Breast epithelium (tissue), 4 donors: ENCODE data around the gene PASK. TPM values are rescaled to one million over a fixed set of nuclear protein-coding genes. Genes with fewer than 3 reads are reported as not detected.

Experiments
- DNase-seq, 2 donors: peaks; one replicate each; pipeline ENCODE4 v3.0.0-alpha.2; 2019; ENCODE audit warnings: low spot score in 2 of 2
- H3K27ac ChIP-seq, 2 donors: fragments of 200-600 bp; sonication (generic) in 1 of 2; one replicate each; pipeline ENCODE4 v1.5.1; 2016 to 2019; ENCODE audit warnings: mild to moderate bottlenecking in 1 of 2
- H3K27me3 ChIP-seq, 2 donors: fragments of 200-600 bp; sonication (generic) in 1 of 2; one replicate each; pipeline versions ENCODE4 v1.5.1 to v1.6.0; 2017 to 2019; ENCODE audit warnings: control low read depth in 1 of 2, mild to moderate bottlenecking in 1 of 2
- H3K36me3 ChIP-seq: fragments of 200-600 bp; one replicate; pipeline ENCODE4 v1.5.1; 2019
- H3K4me1 ChIP-seq, 2 donors: fragments of 200-600 bp; sonication (generic); one replicate each; pipeline ENCODE4 v1.5.1; 2016 to 2019; ENCODE audit warnings: control low read depth in 1 of 2
- H3K4me3 ChIP-seq, 3 donors: fragments of 200-600 bp; sonication (generic); 1 replicate in 2 of 3; 2 replicates in 1 of 3; pipeline ENCODE4 v1.5.1; 2016 to 2019; ENCODE audit warnings: mild to moderate bottlenecking in 3 of 3, moderate library complexity in 2 of 3
- H3K9me3 ChIP-seq, 2 donors: fragments of 200-600 bp; sonication (generic) in 1 of 2; one replicate each; pipeline ENCODE4 v1.5.1; 2016 to 2019; ENCODE audit warnings: control low read depth in 1 of 2
- CTCF ChIP-seq, 3 donors: fragments of 450-650 bp; IDR thresholded peaks; one replicate each; pipeline ENCODE4 v1.5.1; 2016 to 2017; ENCODE audit warnings: antibody characterized with exemption in 3 of 3, mild to moderate bottlenecking in 3 of 3, moderate library complexity in 3 of 3
- POLR2A ChIP-seq: fragments of 450-650 bp; IDR thresholded peaks from one replicate; pipeline ENCODE4 v1.6.1; 2016; ENCODE audit warnings: antibody characterized with exemption, mild to moderate bottlenecking, moderate library complexity
- POLR2AphosphoS5 ChIP-seq, 3 donors: sonication (generic); formaldehyde crosslinking; IDR thresholded peaks; one replicate each; pipeline ENCODE4 v1.6.1; 2017; ENCODE audit warnings: antibody characterized with exemption in 3 of 3
- intact Hi-C: fragments of 100-400 bp; cut with DNase I; formaldehyde crosslinking; loops from one replicate; pipeline ENCODE4 v1.15.1; 2023; ENCODE audit warnings: low total_unique reads
- total RNA-seq, 3 donors: library from RNA; depleted of rRNA; stranded (reverse); fragments of >200 nt; gene quantifications; one replicate each; pipeline ENCODE4 v1.1.0, GENCODE V29; 2016

PASK gene
- total RNA-seq, 3 donors from 2014 or later: 4.3 to 7.3 (median 6.6) TPM

DNA sequence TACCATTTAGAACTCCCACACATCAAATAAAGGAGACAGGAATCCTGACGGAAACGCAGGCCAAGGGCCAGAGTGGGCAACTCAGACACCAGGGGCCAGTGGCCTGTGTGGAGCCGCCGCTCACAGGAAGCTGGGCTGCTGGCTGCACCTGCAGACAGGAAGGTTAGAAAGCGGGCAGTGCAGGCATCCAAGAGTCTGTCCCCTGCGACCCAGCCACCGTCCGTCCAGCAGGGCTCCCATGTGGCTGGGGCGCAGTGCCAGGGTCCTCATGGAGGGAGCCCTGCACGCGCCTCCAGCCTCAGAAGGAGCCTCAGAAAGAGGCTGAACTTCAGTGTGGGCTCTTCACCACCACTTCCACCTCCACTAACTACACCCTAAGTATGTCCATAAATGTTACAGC, 36.7 kb upstream of the PASK start:
- TF ChIP-seq POLR2AphosphoS5 (IDR thresholded peaks at IDR 0.05) (no peak), CTCF (IDR thresholded peaks at IDR 0.05) (no peak), POLR2A (no peak)
- H3K27ac ChIP-seq: no peak overlapping the region
- peaks cover 3% of the 10 kb centered on the region for H3K36me3 ChIP-seq
- intact Hi-C loops: no loop called here
- H3K4me3 ChIP-seq: no peak overlapping the region
- H3K9me3 ChIP-seq: no peaks in the 10 kb centered on the region
- no peaks in the 10 kb centered on the region for H3K27me3 ChIP-seq
- no peak for DNase-seq
- no peaks in the 10 kb centered on the region for H3K4me1 ChIP-seq

- no peak for DNase-seq
- Histone ChIP-seq H3K27me3 (no peaks in the 10 kb centered on the region), H3K36me3 (peaks cover 3% of the 10 kb centered on the region), H3K9me3 (no peaks in the 10 kb centered on the region), H3K4me3 (no peak overlapping the region), H3K4me1 (no peaks in the 10 kb centered on the region), H3K27ac (no peak overlapping the region)
- intact Hi-C loops: no loop called here
- TF ChIP-seq CTCF (IDR thresholded peaks at IDR 0.05) (no peak), POLR2AphosphoS5 (IDR thresholded peaks at IDR 0.05) (no peak), POLR2A (no peak)
Measured at GRCh38 chr2:241184901-241185300, 35.6 kb upstream of the PASK start.

GRCh38 chr2:241183221-241183620, 33.9 kb upstream of the PASK start:
- TF ChIP-seq POLR2AphosphoS5 (IDR thresholded peaks at IDR 0.05) (no peak), POLR2A (no peak), CTCF (IDR thresholded peaks at IDR 0.05) (no peak)
- no peak for DNase-seq
- Histone ChIP-seq H3K27me3 (no peaks in the 10 kb centered on the region), H3K4me1 (no peaks in the 10 kb centered on the region), H3K27ac (no peak overlapping the region), H3K4me3 (no peak overlapping the region), H3K36me3 (peaks cover 3% of the 10 kb centered on the region), H3K9me3 (no peaks in the 10 kb centered on the region)
- intact Hi-C loops: no loop called here

- no peak for TF ChIP-seq POLR2AphosphoS5 (IDR thresholded peaks at IDR 0.05)
- H3K27ac ChIP-seq: no peak overlapping the region
- no peak for DNase-seq
- no peaks in the 10 kb centered on the region for H3K9me3 ChIP-seq
- intact Hi-C loops: no loop called here
- H3K36me3 ChIP-seq: peaks cover 3% of the 10 kb centered on the region
- no peak overlapping the region for H3K4me3 ChIP-seq
- H3K27me3 ChIP-seq: no peaks in the 10 kb centered on the region
- no peaks in the 10 kb centered on the region for H3K4me1 ChIP-seq
Measured at GRCh38 chr2:241182531-241183133, 33.4 kb upstream of the PASK start.

DNA sequence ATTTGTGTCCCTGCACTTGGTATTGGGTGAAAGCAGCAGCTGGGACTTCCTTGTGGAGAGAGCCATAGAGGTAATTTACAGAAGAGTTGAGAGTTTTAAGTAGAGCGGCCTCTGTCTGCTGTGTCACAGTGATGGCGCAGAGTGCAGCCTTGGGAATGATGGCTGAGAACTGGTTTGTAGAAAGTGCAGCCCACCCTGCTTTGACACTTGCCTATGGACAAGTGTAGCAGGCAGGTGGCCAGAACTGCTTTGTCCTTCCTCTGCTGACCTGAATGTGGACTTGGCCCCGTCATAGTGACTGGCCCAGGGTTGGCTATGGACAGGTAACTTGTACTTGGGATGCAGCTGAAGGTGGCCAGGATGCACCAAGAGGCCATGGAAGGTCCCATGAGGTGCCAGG, 32.9 kb upstream of the PASK start:
- Histone ChIP-seq H3K9me3 (no peaks in the 10 kb centered on the region), H3K27me3 (no peaks in the 10 kb centered on the region), H3K27ac (no peak overlapping the region), H3K36me3 (peaks cover 3% of the 10 kb centered on the region), H3K4me1 (no peaks in the 10 kb centered on the region), H3K4me3 (no peak overlapping the region)
- intact Hi-C loops: no loop called here
- no peak for DNase-seq
- TF ChIP-seq POLR2AphosphoS5 (IDR thresholded peaks at IDR 0.05) (no peak), CTCF (IDR thresholded peaks at IDR 0.05) (no peak), POLR2A (no peak)

DNA sequence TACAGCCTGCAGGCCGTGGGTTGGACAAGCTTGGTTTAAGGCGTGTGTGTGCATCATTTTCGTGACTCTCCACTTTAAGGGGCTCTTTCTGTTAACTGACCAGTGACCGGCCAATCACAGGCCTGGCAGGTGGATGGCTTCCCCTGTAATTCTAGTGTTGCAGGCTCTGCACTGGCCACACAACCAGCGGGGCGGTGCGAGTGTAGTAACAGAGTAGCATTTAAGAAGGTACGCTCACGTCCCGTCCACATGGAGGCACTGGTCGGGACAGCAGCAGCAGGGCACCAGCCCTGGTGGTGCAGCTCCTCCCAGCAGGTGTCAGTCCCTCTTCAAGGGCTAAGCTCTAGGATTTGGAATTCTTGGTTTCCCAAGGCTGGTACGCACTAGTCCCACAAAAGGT, 31.2 kb upstream of the PASK start:
- H3K4me1 ChIP-seq: no peaks in the 10 kb centered on the region
- H3K27me3 ChIP-seq: no peaks in the 10 kb centered on the region
- H3K4me3 ChIP-seq: no peak overlapping the region
- no peak overlapping the region for H3K27ac ChIP-seq
- no peak for TF ChIP-seq POLR2A
- no peaks in the 10 kb centered on the region for H3K9me3 ChIP-seq
- intact Hi-C loops: no loop called here
- no peak for DNase-seq
- H3K36me3 ChIP-seq: peaks cover 3% of the 10 kb centered on the region
